GM15510 (cell line): ENCODE results near the gene SRP9.

Experiments used
- POLR2A ChIP-seq: IDR thresholded peaks from 3 replicates; pipeline ENCODE4 v1.6.1; 2011; ENCODE audit warnings: borderline replicate concordance; ENCODE audit not compliant: insufficient read length; ENCODE audit errors: extremely low read depth

The SRP9 gene

DNA sequence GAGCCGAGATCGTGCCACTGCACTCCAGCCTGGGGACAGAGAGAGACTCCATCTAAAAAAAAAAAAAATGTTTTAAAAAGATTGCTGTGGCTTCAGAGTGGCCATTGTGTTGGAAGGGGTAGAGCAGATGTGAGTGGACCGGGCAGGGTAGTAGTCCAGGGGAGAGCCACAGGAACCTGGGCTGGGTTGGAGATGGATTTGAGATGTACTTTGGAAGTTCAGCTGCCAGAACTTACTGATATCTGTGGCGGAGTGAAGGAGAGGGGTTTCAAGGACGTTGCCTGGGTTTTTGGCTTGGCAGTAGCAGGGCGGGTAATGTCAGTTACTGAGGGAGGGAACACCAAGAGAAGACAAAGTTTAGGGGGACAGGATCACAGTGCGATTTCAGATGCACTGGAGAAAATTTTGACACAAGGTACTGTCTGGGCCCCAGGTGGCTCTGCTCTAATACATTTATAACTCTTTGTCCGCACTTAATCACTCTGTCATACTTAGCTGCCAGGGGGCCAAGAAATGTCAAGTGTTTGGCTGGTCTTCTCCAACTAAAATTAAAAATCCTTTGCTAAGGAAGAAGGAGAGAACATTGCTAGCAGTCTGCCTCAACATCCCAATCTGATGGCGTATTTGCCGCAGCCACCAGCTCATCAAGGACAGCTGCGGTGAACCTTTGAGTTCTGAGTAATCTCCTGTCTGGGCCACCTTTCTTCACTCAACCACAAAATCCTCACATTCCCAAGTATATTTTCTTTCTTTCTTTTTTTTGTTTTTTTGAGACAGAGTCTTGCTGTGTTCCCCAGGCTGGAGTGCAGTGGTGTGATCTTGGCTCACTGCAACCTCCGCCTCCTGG lies 41.9 kb downstream of the SRP9 start:
- no peak for TF ChIP-seq POLR2A

DNA sequence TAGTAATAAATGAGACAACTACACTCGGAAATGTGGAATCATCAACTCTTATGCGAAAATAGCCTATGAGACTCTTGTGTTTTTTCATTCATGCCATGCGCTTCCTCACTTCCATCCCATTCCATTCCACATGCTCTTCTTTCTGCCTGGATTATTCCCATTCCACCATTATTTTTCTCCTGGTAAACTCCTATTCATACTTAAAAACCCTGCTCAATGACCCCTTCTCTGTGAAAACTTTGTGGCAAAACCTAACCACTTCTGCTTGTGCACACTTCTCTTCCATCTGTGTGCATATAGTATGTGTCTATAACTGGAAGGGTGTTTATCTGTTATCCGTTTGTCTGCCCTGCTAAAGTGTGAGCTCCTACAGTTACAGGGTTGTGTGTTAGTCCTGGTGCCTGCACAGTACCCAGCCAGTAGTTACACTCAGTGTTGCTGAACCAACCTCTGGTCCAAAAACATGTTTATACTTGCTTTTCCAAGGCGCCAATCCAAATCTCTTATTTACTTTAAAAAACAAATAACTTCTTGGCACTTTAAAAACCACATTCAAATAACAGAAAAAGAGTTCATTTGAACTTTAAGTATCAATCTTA lies 43.0 kb downstream of the SRP9 start:
- TF ChIP-seq POLR2A = no peak

DNA sequence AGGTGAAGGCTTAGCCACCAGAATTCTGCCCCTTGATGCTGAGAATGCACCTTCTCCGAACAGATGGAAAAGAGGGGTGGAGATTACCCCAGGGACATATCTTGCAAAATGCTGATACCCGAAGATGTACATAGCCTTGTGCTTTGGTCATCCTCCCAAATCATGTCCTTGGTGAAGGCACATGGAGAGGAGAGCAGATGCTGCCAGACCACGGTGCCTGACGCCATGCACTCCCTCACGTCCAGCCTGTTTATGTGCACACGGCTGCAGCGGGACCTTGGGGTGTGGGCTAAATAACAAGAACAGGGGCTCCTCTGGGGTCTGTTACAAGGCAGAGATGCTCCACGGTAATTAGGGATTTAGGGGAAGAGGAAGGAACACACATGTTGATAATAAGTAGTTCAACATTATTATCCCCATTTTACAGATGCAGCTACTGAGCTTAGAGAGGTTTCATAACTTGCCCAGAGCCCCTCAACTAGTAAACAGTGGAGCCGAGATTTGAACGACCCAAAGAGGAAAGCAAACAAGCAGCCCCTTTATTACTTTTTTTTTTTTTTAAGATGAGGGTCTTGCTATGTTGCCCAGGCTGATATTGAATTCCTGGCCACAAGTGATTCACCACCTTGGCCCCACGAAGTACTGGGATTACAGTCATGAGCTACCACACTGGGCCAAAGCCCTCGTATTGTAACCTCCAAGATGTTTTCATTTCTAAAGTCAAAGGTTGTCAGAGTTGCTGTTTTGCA lies 45.2 kb downstream of the SRP9 start:
- no peak for TF ChIP-seq POLR2A

DNA sequence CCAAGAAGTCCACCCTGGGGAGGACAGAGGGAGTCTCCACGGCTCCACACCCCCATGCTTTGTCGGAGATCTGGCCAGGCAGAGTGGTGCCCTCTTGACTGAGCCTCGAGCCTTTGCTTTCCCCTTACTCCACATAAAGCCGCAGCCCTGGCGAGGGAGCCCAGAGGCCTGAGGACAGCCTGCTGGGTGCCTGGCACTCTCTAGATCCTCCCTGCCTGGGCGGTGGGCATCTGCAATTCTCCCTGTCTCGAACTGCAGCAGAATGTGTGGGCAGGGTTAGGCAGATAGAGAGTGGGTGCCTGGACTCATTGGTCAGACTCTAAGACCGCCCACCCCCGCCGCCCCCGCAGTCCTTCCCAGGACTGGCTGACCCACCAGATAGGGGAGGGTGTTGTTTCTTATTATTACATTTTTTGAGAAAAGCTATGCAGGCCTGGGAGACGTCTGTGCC lies 46.2 kb downstream of the SRP9 start:
- no peak for TF ChIP-seq POLR2A

DNA sequence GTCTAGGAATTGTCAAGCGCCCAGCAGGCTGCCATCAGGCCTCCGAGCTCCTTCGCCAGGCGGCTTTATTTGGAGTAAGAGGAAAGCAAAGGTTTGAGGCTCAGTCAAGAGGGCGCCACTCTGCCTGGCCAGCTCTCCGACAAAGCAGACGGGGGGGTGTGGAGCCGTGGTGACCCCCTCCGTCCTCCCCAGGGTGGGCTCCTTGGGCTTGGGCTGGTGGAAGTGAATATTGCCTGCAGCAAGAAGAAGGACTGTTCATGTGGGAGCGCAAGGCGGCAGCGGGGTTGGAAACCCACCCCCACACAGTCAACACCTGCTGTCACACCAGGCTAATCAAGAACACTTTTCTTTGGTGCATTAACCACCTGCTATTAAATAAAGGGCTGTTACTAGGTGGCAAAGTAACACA lies 46.9 kb downstream of the SRP9 start:
- no peak for TF ChIP-seq POLR2A

DNA sequence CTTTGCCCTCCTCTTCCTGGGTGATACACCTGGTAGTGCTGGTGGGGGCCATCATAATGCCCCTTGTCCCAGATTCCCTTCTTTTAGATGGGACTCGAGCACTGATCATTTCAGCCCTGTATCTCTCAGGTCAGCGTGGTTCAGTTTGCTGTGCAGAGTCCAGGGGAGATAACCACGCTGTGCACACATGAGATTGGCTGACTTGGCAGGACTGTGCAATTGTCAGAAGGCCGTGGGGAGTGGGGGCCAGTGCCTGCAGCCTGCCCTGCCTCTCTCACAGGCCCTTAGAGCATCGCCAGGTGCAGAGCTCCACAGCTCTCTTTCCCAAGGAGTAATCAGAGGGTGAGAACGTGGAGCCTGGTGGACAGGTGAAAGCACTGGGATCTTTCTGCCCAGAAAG lies 47.5 kb downstream of the SRP9 start:
- TF ChIP-seq POLR2A = no peak

DNA sequence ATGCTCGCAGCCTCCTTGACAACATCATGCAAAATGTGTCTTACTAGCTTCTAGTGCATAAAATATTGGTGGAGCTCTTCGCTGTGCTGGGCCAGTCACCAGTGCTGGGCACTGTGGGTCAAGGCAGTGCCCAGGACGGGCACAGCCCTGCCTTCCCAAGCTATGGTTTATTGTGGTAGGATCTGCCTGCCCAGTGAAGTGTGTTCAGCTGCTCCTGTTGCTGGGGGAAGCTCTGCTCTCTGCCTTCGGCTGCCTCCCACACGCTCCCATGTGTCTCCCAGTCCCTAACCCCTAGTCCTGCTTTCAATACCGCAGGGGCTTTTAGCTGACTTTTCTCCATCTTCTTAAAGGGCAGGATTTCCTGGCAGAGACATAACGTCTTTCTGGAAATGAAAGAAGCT lies 48.0 kb downstream of the SRP9 start:
- no peak for TF ChIP-seq POLR2A

DNA sequence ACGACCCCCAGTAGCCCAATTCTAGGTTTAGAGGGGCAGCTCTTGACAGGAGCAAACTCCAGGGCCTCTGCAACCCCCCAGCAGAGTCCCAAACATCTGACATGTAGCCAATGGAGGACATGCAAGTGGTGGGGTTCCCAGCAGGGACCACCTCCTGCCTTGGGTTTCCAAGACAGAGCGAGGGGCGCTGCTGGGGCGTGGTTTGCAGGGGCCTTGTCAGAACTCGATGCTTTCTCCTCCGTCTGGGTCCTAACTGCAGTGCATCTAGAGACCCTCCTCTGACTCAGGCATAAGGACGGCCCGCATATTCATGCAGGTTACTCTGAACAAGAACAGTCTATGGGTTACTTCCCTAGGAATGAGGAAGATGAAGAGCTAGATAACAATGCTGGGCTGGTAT lies 49.5 kb downstream of the SRP9 start:
- no peak for TF ChIP-seq POLR2A

DNA sequence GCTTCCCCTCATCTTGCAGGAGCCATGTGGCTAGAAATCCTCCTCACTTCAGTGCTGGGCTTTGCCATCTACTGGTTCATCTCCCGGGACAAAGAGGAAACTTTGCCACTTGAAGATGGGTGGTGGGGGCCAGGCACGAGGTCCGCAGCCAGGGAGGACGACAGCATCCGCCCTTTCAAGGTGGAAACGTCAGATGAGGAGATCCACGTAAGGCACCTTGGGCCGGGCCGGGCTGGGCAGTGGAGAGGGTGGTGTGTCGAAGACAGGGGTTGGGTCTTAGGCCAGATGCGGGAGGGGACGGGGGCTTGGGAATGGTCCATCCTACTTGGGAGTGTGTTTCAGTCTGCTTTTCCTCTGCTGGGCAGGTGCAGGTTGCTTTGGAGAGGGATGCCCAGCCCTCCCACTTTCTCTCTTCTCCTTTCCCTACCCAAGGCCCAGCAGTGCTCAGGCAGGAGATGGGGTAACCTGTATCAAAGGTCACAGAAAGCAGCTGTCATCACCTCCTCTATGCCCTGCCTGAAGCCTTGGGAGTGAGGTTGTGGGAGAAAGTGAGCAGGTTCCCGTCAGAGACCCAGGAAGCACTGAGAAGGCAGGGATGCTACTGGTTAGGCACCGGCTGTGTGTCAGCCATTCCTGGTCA lies 51.2 kb downstream of the SRP9 start:
- TF ChIP-seq POLR2A = no peak

DNA sequence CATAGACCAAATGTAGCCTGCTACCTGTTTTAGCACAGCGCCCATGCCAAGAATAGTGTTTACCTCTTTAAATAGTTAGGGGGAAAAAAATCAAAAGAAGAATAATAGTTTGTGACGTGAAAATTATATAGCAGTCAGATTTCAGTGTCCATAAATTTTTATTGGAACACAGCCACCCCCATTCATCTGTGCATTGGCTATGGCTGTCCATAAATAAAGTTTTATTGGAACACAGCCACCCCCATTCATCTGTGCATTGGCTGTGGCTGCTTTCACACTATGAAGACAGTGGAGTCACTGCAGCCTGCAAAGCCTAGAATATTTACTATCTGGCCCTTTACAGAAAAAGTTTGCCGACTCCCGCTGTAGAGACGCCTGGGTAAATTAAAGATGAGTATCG lies 53.2 kb downstream of the SRP9 start:
- TF ChIP-seq POLR2A = no peak

DNA sequence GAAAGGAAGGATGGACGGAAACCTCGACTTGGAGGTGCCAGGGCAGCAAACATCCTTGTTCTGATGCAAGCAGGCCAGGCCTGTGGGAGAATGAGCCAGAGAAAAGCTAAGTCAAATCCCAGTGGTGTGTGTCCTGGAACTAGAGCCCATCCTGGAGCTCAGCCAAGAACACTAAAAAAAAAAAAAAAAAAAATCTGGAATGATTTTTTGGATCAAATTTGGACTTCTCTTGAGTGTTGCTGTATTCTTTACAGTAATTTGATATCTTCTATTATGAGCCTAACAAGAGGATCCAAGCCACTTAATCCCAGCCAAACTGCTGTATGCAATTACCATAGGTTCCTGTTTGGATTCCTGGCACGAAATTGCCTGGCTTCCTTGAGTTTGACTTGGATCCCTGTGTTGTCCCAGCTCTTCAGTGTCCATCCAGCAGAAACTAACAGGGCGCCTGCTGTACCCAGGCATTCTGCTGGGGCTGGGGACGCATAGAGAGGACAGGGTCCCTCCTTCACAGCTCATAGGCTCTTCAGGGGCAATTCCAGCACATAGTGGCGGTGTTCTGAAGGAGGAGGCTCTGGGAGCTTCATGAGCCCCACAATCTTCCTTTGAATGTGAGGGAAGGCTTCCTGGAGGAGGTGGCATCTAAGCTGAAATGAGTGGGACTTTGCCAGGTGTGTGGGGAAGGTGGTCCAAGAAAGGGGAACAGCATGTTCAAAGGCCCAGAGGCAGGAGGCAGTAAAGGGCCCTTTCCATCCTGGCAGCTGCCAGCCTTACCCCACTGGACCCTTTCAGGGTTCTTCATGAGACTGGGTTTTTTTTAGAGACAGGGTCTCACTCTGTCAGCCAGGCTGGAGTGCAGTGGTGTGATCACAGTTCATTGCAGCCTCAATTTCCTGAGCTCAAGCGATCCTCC lies 57.0 kb downstream of the SRP9 start:
- no peak for TF ChIP-seq POLR2A

DNA sequence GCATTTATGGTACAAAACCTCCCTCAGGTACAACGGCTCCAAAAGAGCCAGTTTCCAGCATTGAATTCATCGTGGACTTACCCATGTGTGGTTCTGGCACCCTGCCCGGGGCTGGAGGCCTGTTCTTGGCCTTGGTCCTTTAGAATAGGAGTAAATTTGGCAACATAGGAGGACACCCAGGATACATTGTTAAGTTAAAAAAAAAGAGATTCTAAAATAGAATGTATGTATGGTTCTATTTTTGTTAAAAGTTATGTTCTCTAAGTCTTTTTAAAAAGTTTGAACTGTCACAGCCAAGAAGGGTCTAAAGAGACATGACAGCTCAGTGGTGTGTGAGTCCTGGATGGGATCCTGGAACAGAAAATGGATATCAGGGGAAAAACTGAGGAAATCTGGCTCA lies 58.2 kb downstream of the SRP9 start:
- no peak for TF ChIP-seq POLR2A

DNA sequence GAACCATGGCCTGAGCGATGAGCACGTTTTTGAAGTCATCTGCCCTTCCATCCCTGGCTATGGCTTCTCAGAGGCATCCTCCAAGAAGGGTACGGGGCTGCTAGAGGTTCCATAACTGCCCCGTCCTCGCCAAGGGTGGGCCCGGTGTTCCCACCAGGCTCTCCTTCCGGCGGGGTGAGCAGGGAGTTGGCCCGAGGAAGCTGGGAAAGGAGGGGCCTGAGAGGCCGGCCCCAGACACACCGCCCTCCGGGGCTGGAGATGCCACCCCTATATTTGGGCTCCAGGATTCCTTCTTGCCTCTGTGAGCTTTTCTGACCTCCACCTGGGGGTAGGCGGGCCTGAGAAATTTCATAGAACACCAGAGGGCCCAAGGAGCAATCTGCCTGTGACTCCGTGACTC lies 61.2 kb downstream of the SRP9 start:
- no peak for TF ChIP-seq POLR2A
